Naive thymus-derived CD4-positive, alpha-beta T cell (primary cell): ENCODE data around the gene TMEM156. TPM values are rescaled to one million over a fixed set of nuclear protein-coding genes. Genes with fewer than 3 reads are reported as not detected.
A peak's percentile ranks its signal among the peaks of the same experiment; 100 is the strongest.

ENCODE experiments used
- ATAC-seq: fragments of 150-1000 bp; cut with Tn5 transposase; 2 replicates; pipeline ENCODE4 v1.10.0; 2021; ENCODE audit warnings: mild to moderate bottlenecking, moderate library complexity
- CTCF ChIA-PET: fragments of 350-600 bp; sonication (Branson Sonifier 250); formaldehyde crosslinking; loops from one replicate; lab custom pipeline; 2021; ENCODE audit warnings: antibody characterized with exemption; lab: Charles Lee
- POLR2A ChIA-PET: fragments of 350-600 bp; sonication (Branson Sonifier 250); formaldehyde crosslinking; loops from one replicate; lab custom pipeline; 2021; ENCODE audit warnings: antibody characterized with exemption, inconsistent platforms; lab: Charles Lee
- DNase-seq, 9 donors: peaks; one replicate each; pipeline versions ENCODE4 v3.0.0 to v3.0.0-alpha.2; 2020 to 2022; ENCODE audit warnings: mixed read lengths in 1 of 9
- H3K27ac ChIP-seq: one replicate; pipeline ENCODE4 v1.7.0; 2013; ENCODE audit warnings: mild to moderate bottlenecking, low read depth, low read length, moderate library complexity
- H3K27me3 ChIP-seq, 2 donors: one replicate each; pipeline ENCODE4 v1.7.0; 2013; ENCODE audit warnings: low read length in 2 of 2, mild to moderate bottlenecking in 2 of 2, moderate library complexity in 2 of 2; ENCODE audit not compliant: control insufficient read depth in 2 of 2, insufficient read depth in 2 of 2
- H3K36me3 ChIP-seq, 3 experiments: 1 replicate in 2 of 3; 2 replicates in 1 of 3; pipeline ENCODE4 v1.7.0; 2013; ENCODE audit warnings: low read length in 3 of 3, mild to moderate bottlenecking in 3 of 3, moderate library complexity in 1 of 3; ENCODE audit not compliant: insufficient read depth in 3 of 3, control insufficient read depth in 2 of 3
- H3K4me1 ChIP-seq, 2 donors: one replicate each; pipeline ENCODE4 v1.7.0; 2013; ENCODE audit warnings: low read length in 2 of 2, mild to moderate bottlenecking in 2 of 2, moderate library complexity in 1 of 2; ENCODE audit not compliant: control insufficient read depth in 2 of 2, insufficient read depth in 2 of 2
- H3K4me3 ChIP-seq: 2 replicates; pipeline ENCODE4 v1.7.0; 2013; ENCODE audit warnings: mild to moderate bottlenecking, low read length
- H3K9me3 ChIP-seq, 3 experiments: 1 replicate in 2 of 3; 2 replicates in 1 of 3; pipeline ENCODE4 v1.7.0; 2013; ENCODE audit warnings: low read length in 3 of 3; ENCODE audit not compliant: control insufficient read depth in 2 of 3
- H3K27ac Mint-ChIP-seq, 9 donors: one replicate each; pipeline ENCODE4 v1.8.0; 2020 to 2022; ENCODE audit warnings: mixed read lengths in 9 of 9, mild to moderate bottlenecking in 8 of 9, moderate library complexity in 5 of 9, inconsistent platforms in 2 of 9
- H3K27me3 Mint-ChIP-seq, 5 donors: one replicate each; pipeline ENCODE4 v1.8.0; 2021 to 2022; ENCODE audit warnings: mixed read lengths in 5 of 5, mild to moderate bottlenecking in 1 of 5
- H3K36me3 Mint-ChIP-seq, 5 donors: one replicate each; pipeline ENCODE4 v1.8.0; 2020 to 2022; ENCODE audit warnings: mixed read lengths in 5 of 5, mild to moderate bottlenecking in 3 of 5, inconsistent platforms in 1 of 5
- H3K4me1 Mint-ChIP-seq, 7 donors: one replicate each; pipeline ENCODE4 v1.8.0; 2020 to 2022; ENCODE audit warnings: mixed read lengths in 7 of 7, mild to moderate bottlenecking in 3 of 7, inconsistent platforms in 1 of 7
- H3K4me3 Mint-ChIP-seq, 10 donors: one replicate each; pipeline ENCODE4 v1.8.0; 2020 to 2022; ENCODE audit warnings: mild to moderate bottlenecking in 10 of 10, mixed read lengths in 10 of 10, moderate library complexity in 6 of 10, inconsistent platforms in 2 of 10
- H3K9me3 Mint-ChIP-seq, 11 donors: one replicate each; pipeline ENCODE4 v1.8.0; 2020 to 2022; ENCODE audit warnings: mixed read lengths in 11 of 11, mild to moderate bottlenecking in 4 of 11, inconsistent platforms in 1 of 11, moderate library complexity in 1 of 11
- intact Hi-C, 2 donors: fragments of 100-400 bp; cut with micrococcal nuclease; formaldehyde crosslinking; loops; one replicate each; pipeline ENCODE4 v1.15.1; 2023
- polyA plus RNA-seq, 2 donors: library from polyadenylated mRNA; unstranded; fragments of 300-500 nt; fragmentation: Illumina TruSeq; gene quantifications; one replicate each; pipeline ENCODE4 v1.2.3, GENCODE V29; 2021
- total RNA-seq, 6 experiments: library from RNA in 5 of 6; stranded (reverse) in 5 of 6; gene quantifications; 1 replicate in 5 of 6; 2 replicates in 1 of 6; pipeline ENCODE4 v1.2.3 and lab custom pipeline; 2021 to 2026

Gene TMEM156
- total and polyA plus RNA-seq, 7 experiments from 2014 or later, result 8.6 to 37.0 (median 11.4) TPM

- Histone ChIP-seq H3K27ac (peak overlapping the region; percentile 82), H3K4me1 (peaks cover 28 to 32% of the 10 kb centered on the region in 2 donors), H3K36me3 (no peaks in the 10 kb centered on the region), H3K27me3 (no peaks in the 10 kb centered on the region), H3K4me3 (peak overlapping the region; percentile 70), H3K9me3 (no peaks in the 10 kb centered on the region)
- Mint-ChIP-seq H3K4me3 (peak overlapping the region; percentile 86 to 98 (median 95)), H3K27ac (peak overlapping the region; percentile 77 to 99 (median 97)), H3K9me3 (no peaks in the 10 kb centered on the region), H3K36me3 (peaks cover 0 to 17% (median 0%) of the 10 kb centered on the region in 5 donors), H3K27me3 (no peaks in the 10 kb centered on the region), H3K4me1 (peaks cover 18 to 71% (median 63%) of the 10 kb centered on the region in 7 donors)
- CTCF ChIA-PET, result interaction anchor here (0.6 to 1.2 kb wide), 4 partner anchors 15 to 291 kb away, joined by 3 to 5 read pairs (median 4); no protein-coding TSS in a partner anchor
- POLR2A ChIA-PET, result interaction anchor here (0.5 to 7.6 kb wide), 7 partner anchors 14 to 1136 kb away, joined by 3 to 76 read pairs (median 3); partner anchors contain the start of gene TMEM156
- DNase-seq, result peak in 5 of 9 donors; percentile 28 to 52 (median 44)
- no peak for ATAC-seq
- intact Hi-C loops, result loop anchor here (1.0 to 10.0 kb wide), 13 partner anchors 14 to 1359 kb away; partner anchors contain the start of genes N4BP2 (in 1 of the 2), RELL1 (in 1 of the 2), RFC1 (in 1 of the 2) and TMEM156 (in 1 of the 2)
Measured at GRCh38 chr4:39045827-39046221, 13.6 kb upstream of the TMEM156 start.

- peaks cover 28 to 32% of the 10 kb centered on the region in 2 donors for H3K4me1 ChIP-seq
- H3K27ac ChIP-seq, result peak overlapping the region; percentile 82
- peak overlapping the region; percentile 70 for H3K4me3 ChIP-seq
- ChIA-PET POLR2A (interaction anchor here (0.5 to 7.6 kb wide), 7 partner anchors 14 to 1136 kb away, joined by 3 to 76 read pairs (median 3); partner anchors contain the start of gene TMEM156), CTCF (interaction anchor here (0.6 to 1.2 kb wide), 4 partner anchors 15 to 292 kb away, joined by 3 to 5 read pairs (median 4); no protein-coding TSS in a partner anchor)
- peaks cover 0 to 16% (median 0%) of the 10 kb centered on the region in 5 donors for H3K36me3 Mint-ChIP-seq
- ATAC-seq, result peak; percentile 28
- intact Hi-C loops, result loop anchor here (1.0 to 10.0 kb wide), 19 partner anchors 13 to 1358 kb away; partner anchors contain the start of genes N4BP2 (in 2 of the 2), TLR6 (in 2 of the 2), TMEM156 (in 2 of the 2) and WDR19 (in 2 of the 2)
- no peaks in the 10 kb centered on the region for H3K9me3 Mint-ChIP-seq
- peak in 8 of 9 donors; percentile 9 to 71 (median 39) for DNase-seq
- H3K4me3 Mint-ChIP-seq, result peak overlapping the region; percentile 86 to 98 (median 95)
- no peaks in the 10 kb centered on the region for H3K36me3 ChIP-seq
- no peaks in the 10 kb centered on the region for H3K9me3 ChIP-seq
- peaks cover 17 to 65% (median 56%) of the 10 kb centered on the region in 7 donors for H3K4me1 Mint-ChIP-seq
- H3K27ac Mint-ChIP-seq, result peak overlapping the region; percentile 77 to 99 (median 97)
- H3K27me3 ChIP-seq, result no peaks in the 10 kb centered on the region
- no peaks in the 10 kb centered on the region for H3K27me3 Mint-ChIP-seq
Measured at GRCh38 chr4:39044956-39045826, 13.0 kb upstream of the TMEM156 start.

DNA sequence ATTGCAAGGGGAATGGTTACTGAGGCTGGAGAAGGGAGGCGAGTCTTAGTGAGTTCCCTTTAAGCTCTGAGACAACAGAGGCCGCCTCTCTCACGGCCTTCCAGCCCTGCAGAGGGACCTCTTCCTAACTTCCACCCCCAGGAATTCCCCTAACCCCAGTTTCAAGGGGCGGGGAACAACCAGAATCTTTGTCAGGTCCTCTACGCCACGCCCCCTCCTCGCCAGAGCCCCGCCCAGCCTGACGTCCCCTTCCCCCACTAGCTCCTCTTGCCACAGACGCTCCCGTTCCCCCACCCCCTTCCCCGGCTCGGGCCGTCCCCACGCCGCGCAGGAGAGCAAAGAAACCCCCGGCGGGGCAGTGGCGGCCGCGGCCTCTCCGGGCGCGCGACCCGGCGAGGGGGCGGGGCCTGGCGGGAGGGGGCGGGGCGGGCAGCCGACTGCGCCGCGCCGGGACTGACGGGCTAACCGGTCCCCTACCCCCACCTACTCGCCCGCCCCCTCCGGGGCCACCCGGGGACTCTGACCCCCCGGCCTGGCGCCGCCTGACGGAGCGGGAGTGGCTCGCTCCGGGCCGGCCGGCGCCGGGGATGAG, 12.3 kb upstream of the TMEM156 start:
- Mint-ChIP-seq H3K4me3 (peak overlapping the region; percentile 86 to 97 (median 91)), H3K27ac (peak overlapping the region; percentile 66 to 99 (median 93)), H3K4me1 (peaks cover 17 to 63% (median 55%) of the 10 kb centered on the region in 7 donors), H3K36me3 (peaks cover 0 to 16% (median 0%) of the 10 kb centered on the region in 5 donors), H3K9me3 (no peaks in the 10 kb centered on the region), H3K27me3 (no peaks in the 10 kb centered on the region)
- intact Hi-C loops, result loop anchor here (1.0 to 10.0 kb wide), 14 partner anchors 12 to 1358 kb away; partner anchors contain the start of genes N4BP2 (in 2 of the 2), TLR6 (in 2 of the 2), WDR19 (in 2 of the 2) and RELL1 (in 1 of the 2)
- DNase-seq, result peak; percentile 82 to 98 (median 89)
- ChIA-PET POLR2A (interaction anchor here (0.9 to 7.6 kb wide), 6 partner anchors 13 to 142 kb away, joined by 3 to 76 read pairs (median 4); partner anchors contain the start of gene TMEM156), CTCF (interaction anchor here (0.7 to 1.2 kb wide), 3 partner anchors 14 to 138 kb away, joined by 3 read pairs; no protein-coding TSS in a partner anchor)
- Histone ChIP-seq H3K4me1 (peaks cover 28 to 32% of the 10 kb centered on the region in 2 donors), H3K27me3 (no peaks in the 10 kb centered on the region), H3K9me3 (no peaks in the 10 kb centered on the region), H3K36me3 (no peaks in the 10 kb centered on the region), H3K27ac (peak overlapping the region; percentile 82), H3K4me3 (peak overlapping the region; percentile 68)
- ATAC-seq, result peak; percentile 92

DNA sequence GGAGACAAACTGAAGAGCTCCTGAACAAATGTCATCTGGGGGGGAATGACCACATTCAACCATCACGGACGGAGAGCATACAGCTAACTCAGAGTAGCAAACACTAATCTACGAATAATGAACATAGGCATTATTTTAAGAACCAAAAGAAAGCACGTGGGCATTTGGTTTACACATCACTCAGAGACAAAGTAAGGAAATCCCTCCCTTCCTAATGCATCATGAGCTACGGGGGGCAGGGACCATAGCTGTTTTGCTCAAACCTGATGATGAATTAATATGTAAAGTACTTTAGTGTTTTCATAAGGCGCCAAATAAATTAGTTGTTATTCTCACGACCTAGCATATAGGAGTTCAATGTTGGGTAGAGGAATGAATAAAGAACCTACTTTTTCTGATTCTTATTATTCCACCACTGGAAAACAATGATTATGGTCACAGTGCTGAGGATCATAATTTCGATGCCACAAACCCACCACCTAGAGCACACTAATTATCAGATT, 11.7 kb upstream of the TMEM156 start:
- Mint-ChIP-seq H3K27me3 (no peaks in the 10 kb centered on the region), H3K9me3 (no peaks in the 10 kb centered on the region), H3K27ac (peak overlapping the region; percentile 66 to 99 (median 93)), H3K4me1 (peaks cover 17 to 58% (median 54%) of the 10 kb centered on the region in 7 donors), H3K4me3 (peak overlapping the region; percentile 86 to 97 (median 91)), H3K36me3 (peaks cover 0 to 16% (median 0%) of the 10 kb centered on the region in 5 donors)
- Histone ChIP-seq H3K4me3 (peak overlapping the region; percentile 68), H3K27me3 (no peaks in the 10 kb centered on the region), H3K9me3 (no peaks in the 10 kb centered on the region), H3K27ac (peak overlapping the region; percentile 82), H3K4me1 (peaks cover 28 to 32% of the 10 kb centered on the region in 2 donors), H3K36me3 (no peaks in the 10 kb centered on the region)
- intact Hi-C loops, result loop anchor here (1.0 to 10.0 kb wide), 14 partner anchors 12 to 1357 kb away; partner anchors contain the start of genes N4BP2 (in 2 of the 2), TLR6 (in 2 of the 2), WDR19 (in 2 of the 2) and RELL1 (in 1 of the 2)
- peak in 4 of 9 donors; percentile 6 to 46 (median 10) for DNase-seq
- ChIA-PET POLR2A (interaction anchor here (0.9 to 7.6 kb wide), 5 partner anchors 12 to 141 kb away, joined by 3 to 76 read pairs (median 4); partner anchors contain the start of gene TMEM156), CTCF (interaction anchor here (0.7 to 1.2 kb wide), 3 partner anchors 13 to 138 kb away, joined by 3 read pairs; no protein-coding TSS in a partner anchor)
- ATAC-seq, result no peak

DNA sequence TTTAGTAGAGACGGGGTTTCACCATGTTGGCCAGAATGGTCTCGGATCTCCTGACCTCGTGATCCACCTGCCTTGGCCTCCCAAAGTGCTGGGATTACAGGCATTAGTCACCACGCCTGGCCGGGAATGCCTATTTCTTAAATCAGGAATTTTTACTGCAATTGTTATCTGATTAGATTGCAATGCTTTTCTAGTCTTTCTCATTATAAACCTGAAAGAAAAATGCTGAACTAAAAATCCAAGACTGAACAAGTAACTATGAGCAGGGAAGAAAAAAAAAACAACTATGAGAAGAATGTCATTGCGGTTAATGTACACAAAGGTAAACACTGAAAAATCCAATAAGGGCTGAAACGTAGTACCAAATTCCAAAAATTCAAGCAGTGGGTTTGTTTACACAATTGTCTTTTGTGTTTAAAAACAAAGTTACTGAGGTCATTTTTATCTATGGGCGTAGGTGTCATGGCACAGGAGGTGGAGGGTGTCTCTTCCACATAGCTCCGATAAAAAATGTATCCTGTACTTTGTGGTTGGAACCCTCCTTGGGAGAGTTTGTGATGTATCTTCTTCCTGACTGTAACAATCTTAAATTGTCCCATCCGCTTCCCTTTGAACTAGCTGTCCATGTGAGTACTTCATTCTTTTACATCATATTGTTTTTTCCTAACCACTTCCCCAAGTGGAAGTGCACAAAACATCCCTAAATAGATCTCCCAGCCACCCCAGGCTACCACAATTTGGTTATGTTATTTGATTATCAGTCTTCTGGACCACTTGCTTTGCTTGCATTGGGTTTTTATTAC, 11.1 kb upstream of the TMEM156 start:
- Mint-ChIP-seq H3K4me3 (peak overlapping the region; percentile 86 to 97 (median 91)), H3K27ac (peak overlapping the region; percentile 66 to 99 (median 93)), H3K4me1 (peaks cover 17 to 52% (median 47%) of the 10 kb centered on the region in 7 donors), H3K36me3 (peaks cover 0 to 15% (median 0%) of the 10 kb centered on the region in 5 donors), H3K27me3 (no peaks in the 10 kb centered on the region), H3K9me3 (no peaks in the 10 kb centered on the region)
- Histone ChIP-seq H3K4me1 (peaks cover 25 to 26% of the 10 kb centered on the region in 2 donors), H3K36me3 (no peaks in the 10 kb centered on the region), H3K4me3 (peak overlapping the region; percentile 68), H3K9me3 (no peaks in the 10 kb centered on the region), H3K27ac (peak overlapping the region; percentile 82), H3K27me3 (no peaks in the 10 kb centered on the region)
- DNase-seq (no peak), ATAC-seq (no peak)
- intact Hi-C loops, result loop anchor here (5.0 to 10.0 kb wide), 4 partner anchors 186 to 1014 kb away; partner anchors contain the start of genes N4BP2 (in 2 of the 2) and TLR6 (in 1 of the 2)
- POLR2A ChIA-PET, result interaction anchor here (0.8 to 7.6 kb wide), 7 partner anchors 11 to 141 kb away, joined by 3 to 76 read pairs (median 4); partner anchors contain the start of gene TMEM156
- CTCF ChIA-PET, result interaction anchor here (0.7 to 1.2 kb wide), 4 partner anchors 11 to 137 kb away, joined by 3 read pairs; no protein-coding TSS in a partner anchor
